Measurements from ENCODE around the gene LGR4. TPM values are rescaled to one million over a fixed set of nuclear protein-coding genes. Genes with fewer than 3 reads are reported as not detected.

Gene LGR4
- total RNA-seq, 2 experiments from 2014 or later = 0.12 to 0.29 TPM

DNA sequence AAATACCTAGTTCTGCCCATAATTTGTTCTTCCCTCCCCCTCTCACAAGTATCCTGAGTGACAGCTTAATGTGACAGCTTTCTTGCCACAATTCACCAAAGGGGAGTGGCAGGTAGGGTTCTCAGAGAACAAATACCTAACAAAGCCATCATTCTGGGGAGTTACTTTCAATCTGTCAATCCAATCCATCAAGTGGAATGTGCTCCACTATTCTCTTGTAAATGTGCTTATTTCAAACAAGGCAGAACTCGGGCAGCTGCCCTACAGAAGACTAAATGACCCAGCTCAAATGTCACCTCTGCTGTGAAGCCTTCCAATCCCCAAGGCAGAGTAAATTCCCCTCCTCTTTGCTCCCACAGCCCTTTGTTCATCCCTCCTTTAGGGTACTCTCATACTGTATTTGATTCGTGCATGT is 27.8 kb downstream of the LGR4 start:
- CTCF ChIA-PET = no interaction called here
- Mint-ChIP-seq H3K4me1 (no peaks in the 10 kb centered on the region), H3K4me3 (no peak overlapping the region), H3K27ac (no peak overlapping the region), H3K36me3 (ENCODE audit: low read depth) (no peaks in the 10 kb centered on the region), H3K9me3 (no peaks in the 10 kb centered on the region), H3K27me3 (peaks cover 3% of the 10 kb centered on the region)
- no peak for DNase-seq
- POLR2A ChIA-PET = interaction anchor here (0.6 kb wide), 1 partner anchor 12 kb away, joined by 3 read pairs; no protein-coding TSS in a partner anchor

DNA sequence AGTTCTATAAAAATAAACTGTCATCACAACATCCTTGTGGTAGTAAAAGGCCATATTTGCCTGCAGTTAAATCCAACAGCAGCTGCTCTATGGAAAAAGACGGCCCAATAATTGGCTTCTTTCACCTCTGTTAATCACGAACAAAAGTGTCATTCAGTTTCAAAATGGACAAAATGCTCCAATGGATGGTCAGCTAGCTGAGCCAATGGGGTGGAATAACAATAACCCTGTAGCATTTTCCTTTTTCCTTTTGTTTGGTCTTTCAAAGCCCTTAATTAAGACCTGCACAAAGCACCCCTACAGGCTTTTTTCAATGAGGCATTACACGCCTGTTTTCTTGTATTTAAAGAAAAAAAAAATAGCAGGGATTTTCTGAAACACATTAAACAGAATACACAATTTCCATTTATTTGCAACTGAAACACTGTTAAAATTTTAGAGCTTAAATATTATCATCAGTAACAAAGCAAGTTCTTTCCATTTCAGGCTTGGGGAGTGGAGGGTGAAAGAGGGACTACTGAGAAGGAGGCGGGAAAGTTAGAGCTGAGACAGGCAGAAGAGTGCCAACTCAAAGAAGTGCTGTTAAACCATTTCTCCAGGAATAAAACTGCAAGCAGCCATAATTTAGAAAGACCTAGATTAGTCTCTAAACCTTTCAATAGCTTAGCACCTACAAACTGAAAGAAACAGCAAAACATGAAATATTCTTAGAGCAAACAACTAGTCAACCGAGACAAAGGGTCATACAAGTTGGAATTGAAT is 28.7 kb downstream of the LGR4 start:
- Mint-ChIP-seq H3K4me3 (no peak overlapping the region), H3K27me3 (peaks cover 3% of the 10 kb centered on the region), H3K9me3 (no peaks in the 10 kb centered on the region), H3K36me3 (ENCODE audit: low read depth) (no peaks in the 10 kb centered on the region), H3K27ac (no peak overlapping the region), H3K4me1 (no peaks in the 10 kb centered on the region)
- ChIA-PET CTCF (no interaction called here), POLR2A (no interaction called here)
- no peak for DNase-seq

GRCh38 chr11:27443227-27443626 is 29.4 kb downstream of the LGR4 start:
- Mint-ChIP-seq H3K4me3 (no peak overlapping the region), H3K27me3 (peaks cover 3% of the 10 kb centered on the region)
- CTCF ChIA-PET = no interaction called here

GRCh38 chr11:27440090-27440489 is 32.5 kb downstream of the LGR4 start:
- H3K4me3 Mint-ChIP-seq = no peak overlapping the region
- H3K36me3 Mint-ChIP-seq (ENCODE audit: low read depth) = no peaks in the 10 kb centered on the region
- H3K4me1 Mint-ChIP-seq = no peaks in the 10 kb centered on the region
- peaks cover 3% of the 10 kb centered on the region for H3K27me3 Mint-ChIP-seq
- H3K27ac Mint-ChIP-seq = no peak overlapping the region
- DNase-seq = no peak
- ChIA-PET CTCF (interaction anchor here (0.7 kb wide), 1 partner anchor 16 kb away, joined by 3 read pairs; no protein-coding TSS in a partner anchor), POLR2A (no interaction called here)
- H3K9me3 Mint-ChIP-seq = no peaks in the 10 kb centered on the region

More at GRCh38 chr11:27443227-27443626, 29.4 kb downstream of the LGR4 start:
- no peak for DNase-seq
- Mint-ChIP-seq H3K4me1 (no peaks in the 10 kb centered on the region), H3K9me3 (no peaks in the 10 kb centered on the region), H3K36me3 (ENCODE audit: low read depth) (no peaks in the 10 kb centered on the region), H3K27ac (no peak overlapping the region)
- POLR2A ChIA-PET = no interaction called here

GRCh38 chr11:27438595-27438981 is 34.0 kb downstream of the LGR4 start:
- H3K27me3 Mint-ChIP-seq = no peaks in the 10 kb centered on the region
- DNase-seq = no peak
- H3K27ac Mint-ChIP-seq = no peak overlapping the region
- no peaks in the 10 kb centered on the region for H3K4me1 Mint-ChIP-seq
- no peaks in the 10 kb centered on the region for H3K36me3 Mint-ChIP-seq (ENCODE audit: low read depth)
- CTCF ChIA-PET = no interaction called here
- POLR2A ChIA-PET = no interaction called here
- H3K4me3 Mint-ChIP-seq = no peak overlapping the region
- no peaks in the 10 kb centered on the region for H3K9me3 Mint-ChIP-seq

- CTCF ChIA-PET = no interaction called here
- Mint-ChIP-seq H3K4me3 (no peak overlapping the region), H3K9me3 (no peaks in the 10 kb centered on the region), H3K4me1 (no peaks in the 10 kb centered on the region), H3K27ac (no peak overlapping the region), H3K36me3 (ENCODE audit: low read depth) (no peaks in the 10 kb centered on the region), H3K27me3 (no peaks in the 10 kb centered on the region)
- POLR2A ChIA-PET = no interaction called here
- no peak for DNase-seq
Measured at GRCh38 chr11:27437829-27438594, 34.6 kb downstream of the LGR4 start.

DNA sequence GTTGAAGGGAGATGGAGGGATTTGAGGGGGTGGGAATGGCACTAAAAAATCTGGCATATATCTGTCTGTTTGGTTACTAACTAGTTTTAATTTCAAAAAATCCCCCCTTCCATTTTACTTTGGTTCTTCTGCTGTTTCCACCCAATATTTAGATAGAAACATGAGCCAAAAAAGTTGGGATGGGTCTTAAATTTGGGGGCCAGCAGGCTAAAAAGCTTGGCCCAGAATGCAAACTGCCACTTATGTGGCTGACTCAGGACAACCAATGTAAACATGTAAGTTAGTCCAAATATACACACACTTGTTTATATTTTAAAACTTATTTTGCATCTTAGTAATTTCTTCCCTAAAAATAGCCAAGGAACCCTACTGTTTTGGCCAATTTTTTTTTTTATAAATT is 35.7 kb downstream of the LGR4 start:
- DNase-seq = no peak
- no peaks in the 10 kb centered on the region for H3K9me3 Mint-ChIP-seq
- H3K4me3 Mint-ChIP-seq = no peak overlapping the region
- no peaks in the 10 kb centered on the region for H3K4me1 Mint-ChIP-seq
- H3K36me3 Mint-ChIP-seq (ENCODE audit: low read depth) = no peaks in the 10 kb centered on the region
- no peaks in the 10 kb centered on the region for H3K27me3 Mint-ChIP-seq
- ChIA-PET POLR2A (no interaction called here), CTCF (no interaction called here)
- H3K27ac Mint-ChIP-seq = no peak overlapping the region

- ChIA-PET CTCF (interaction anchor here (0.6 kb wide), 1 partner anchor 62 kb away, joined by 3 read pairs; no protein-coding TSS in a partner anchor), POLR2A (no interaction called here)
- no peak overlapping the region for H3K27ac Mint-ChIP-seq
Measured at GRCh38 chr11:27433742-27434141, 38.8 kb downstream of the LGR4 start.

GRCh38 chr11:27431808-27432207 is 40.8 kb downstream of the LGR4 start:
- DNase-seq = no peak
- no peaks in the 10 kb centered on the region for H3K27me3 Mint-ChIP-seq
- H3K36me3 Mint-ChIP-seq (ENCODE audit: low read depth) = no peaks in the 10 kb centered on the region
- H3K4me1 Mint-ChIP-seq = no peaks in the 10 kb centered on the region
- ChIA-PET POLR2A (no interaction called here), CTCF (no interaction called here)
- no peak overlapping the region for H3K4me3 Mint-ChIP-seq
- H3K27ac Mint-ChIP-seq = no peak overlapping the region
- H3K9me3 Mint-ChIP-seq = no peaks in the 10 kb centered on the region

More at GRCh38 chr11:27433742-27434141, 38.8 kb downstream of the LGR4 start:
- DNase-seq = no peak
- H3K9me3 Mint-ChIP-seq = no peaks in the 10 kb centered on the region
- no peak overlapping the region for H3K4me3 Mint-ChIP-seq
- H3K4me1 Mint-ChIP-seq = no peaks in the 10 kb centered on the region
- no peaks in the 10 kb centered on the region for H3K27me3 Mint-ChIP-seq
- no peaks in the 10 kb centered on the region for H3K36me3 Mint-ChIP-seq (ENCODE audit: low read depth)

DNA sequence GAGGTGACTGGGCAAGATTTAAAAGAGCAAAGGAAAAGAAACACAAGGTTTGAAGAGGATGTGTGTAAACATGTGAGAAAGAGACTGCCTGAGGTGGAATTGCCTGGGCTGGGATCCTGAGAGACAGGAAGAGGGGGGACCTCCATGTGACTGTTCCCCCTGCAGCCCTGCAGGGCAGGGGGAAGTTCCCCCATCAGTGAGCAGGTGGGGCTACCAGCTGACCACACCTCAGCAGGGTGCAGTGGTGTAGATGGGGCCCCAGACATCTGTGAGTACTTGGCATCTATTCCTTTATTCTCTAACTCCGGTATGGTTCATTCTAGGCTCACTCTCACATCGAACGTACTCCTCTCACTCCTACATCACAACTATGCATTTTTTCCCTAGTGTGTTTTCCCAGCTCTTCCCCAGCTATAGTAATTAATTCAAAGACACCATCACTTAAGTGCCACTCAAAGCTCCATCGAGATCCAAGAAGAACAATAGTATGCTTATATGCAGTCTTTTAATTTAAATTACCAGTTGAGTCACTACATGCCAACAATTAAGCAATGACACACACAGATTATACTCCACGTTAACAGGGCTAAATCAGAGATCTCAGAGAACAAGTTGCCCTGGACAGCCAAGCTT is 42.7 kb downstream of the LGR4 start:
- CTCF ChIA-PET = interaction anchor here (0.7 kb wide), 1 partner anchor 122 kb away, joined by 4 read pairs; no protein-coding TSS in a partner anchor
- Mint-ChIP-seq H3K9me3 (no peaks in the 10 kb centered on the region), H3K4me3 (no peak overlapping the region), H3K4me1 (no peaks in the 10 kb centered on the region), H3K27ac (no peak overlapping the region), H3K36me3 (ENCODE audit: low read depth) (no peaks in the 10 kb centered on the region), H3K27me3 (no peaks in the 10 kb centered on the region)
- DNase-seq = no peak
- POLR2A ChIA-PET = no interaction called here

GRCh38 chr11:27427183-27427980 is 45.2 kb downstream of the LGR4 start:
- Mint-ChIP-seq H3K27ac (no peak overlapping the region), H3K4me3 (no peak overlapping the region), H3K9me3 (no peaks in the 10 kb centered on the region), H3K36me3 (ENCODE audit: low read depth) (no peaks in the 10 kb centered on the region), H3K4me1 (no peaks in the 10 kb centered on the region), H3K27me3 (no peaks in the 10 kb centered on the region)
- DNase-seq = no peak
- ChIA-PET POLR2A (no interaction called here), CTCF (no interaction called here)

GRCh38 chr11:27425814-27426213 is 46.8 kb downstream of the LGR4 start:
- CTCF ChIA-PET = no interaction called here
- H3K9me3 Mint-ChIP-seq = no peaks in the 10 kb centered on the region

GRCh38 chr11:27423125-27423524 is 49.5 kb downstream of the LGR4 start:
- ChIA-PET CTCF (no interaction called here), POLR2A (no interaction called here)
- Mint-ChIP-seq H3K27me3 (no peaks in the 10 kb centered on the region), H3K27ac (no peak overlapping the region), H3K4me3 (no peak overlapping the region), H3K36me3 (ENCODE audit: low read depth) (no peaks in the 10 kb centered on the region), H3K9me3 (no peaks in the 10 kb centered on the region), H3K4me1 (no peaks in the 10 kb centered on the region)
- no peak for DNase-seq

More at GRCh38 chr11:27425814-27426213, 46.8 kb downstream of the LGR4 start:
- DNase-seq = no peak
- POLR2A ChIA-PET = no interaction called here
- Mint-ChIP-seq H3K27me3 (no peaks in the 10 kb centered on the region), H3K4me1 (no peaks in the 10 kb centered on the region), H3K36me3 (ENCODE audit: low read depth) (no peaks in the 10 kb centered on the region), H3K4me3 (no peak overlapping the region), H3K27ac (no peak overlapping the region)
